HPDE6-E6E7 (cell line): ENCODE measurements around the gene WDR1.
A peak's percentile ranks its signal among the peaks of the same experiment; 100 is the strongest.

Source experiments
- DNase-seq: peaks from one replicate; pipeline ENCODE4 v3.0.0; 2011; ENCODE audit warnings: missing footprints; ENCODE audit errors: extremely low spot score

Gene WDR1

DNA sequence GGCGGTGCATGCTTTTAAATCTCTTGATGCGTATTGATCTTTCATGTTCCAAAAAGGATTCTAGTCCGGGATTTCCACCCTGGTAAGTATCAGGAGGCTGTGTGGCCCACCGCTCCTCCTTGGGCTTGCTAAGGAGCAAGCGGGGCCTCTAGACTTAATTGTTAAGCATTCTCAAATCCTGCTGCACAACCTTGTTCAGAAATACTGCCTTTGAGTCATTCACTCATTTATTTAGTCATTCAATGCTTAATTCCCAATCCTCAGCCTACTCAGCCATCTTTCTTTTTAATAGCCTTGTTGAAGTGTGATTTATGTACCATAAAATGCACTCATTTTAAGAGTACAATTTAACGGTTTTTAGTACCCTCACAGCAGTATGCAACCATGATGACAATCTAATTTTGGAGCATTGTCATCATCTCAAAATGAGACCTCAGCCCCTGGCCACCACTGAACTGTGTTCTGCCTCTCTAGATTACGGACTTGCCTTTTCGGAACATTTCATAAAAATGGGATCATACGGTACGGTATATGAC is 79.7 kb downstream of the WDR1 start:
- DNase-seq: no peak

DNA sequence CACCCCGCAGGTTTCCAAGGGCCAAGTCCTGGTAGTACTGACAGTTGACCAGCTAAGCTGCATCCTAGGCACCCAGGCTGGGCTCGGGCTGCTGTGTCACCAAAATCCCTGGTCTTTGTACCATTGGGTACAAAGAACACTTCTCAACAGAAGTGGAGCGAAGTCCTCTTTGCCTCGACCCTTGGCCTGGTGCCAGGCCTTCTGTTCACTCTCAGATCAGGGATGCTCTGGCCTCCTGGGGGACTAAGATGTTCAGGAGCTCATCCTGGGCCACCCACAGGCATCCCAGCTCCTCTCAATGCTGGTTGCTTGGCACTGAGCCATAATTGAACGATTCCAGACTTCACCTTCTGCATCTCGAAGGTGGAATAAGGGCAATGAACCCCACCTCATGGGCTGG is 81.5 kb downstream of the WDR1 start:
- DNase-seq: no peak

DNA sequence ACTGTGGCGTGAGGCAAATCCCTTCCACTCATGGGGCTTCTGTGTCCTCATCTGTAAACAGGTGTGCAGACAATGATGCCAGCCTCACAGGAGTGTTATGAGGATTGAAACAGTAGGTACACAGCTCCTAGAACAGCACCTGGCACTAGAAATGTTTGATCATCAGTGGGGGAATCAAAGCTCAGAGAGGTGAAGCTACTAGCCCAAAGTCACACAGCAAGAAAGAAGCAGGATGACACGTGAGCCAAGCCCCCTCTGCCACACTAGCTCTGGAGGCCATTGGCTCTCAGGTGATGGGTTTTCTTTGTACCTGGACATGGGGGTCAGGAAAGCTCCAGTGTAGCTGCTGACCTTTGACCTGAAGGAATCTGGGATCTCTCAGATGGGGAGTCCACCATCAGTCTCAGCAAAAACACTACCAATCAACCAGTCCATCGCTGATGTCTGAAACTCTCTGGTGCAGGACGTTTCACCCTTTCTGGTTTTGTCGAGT is 81.9 kb downstream of the WDR1 start:
- DNase-seq: no peak

DNA sequence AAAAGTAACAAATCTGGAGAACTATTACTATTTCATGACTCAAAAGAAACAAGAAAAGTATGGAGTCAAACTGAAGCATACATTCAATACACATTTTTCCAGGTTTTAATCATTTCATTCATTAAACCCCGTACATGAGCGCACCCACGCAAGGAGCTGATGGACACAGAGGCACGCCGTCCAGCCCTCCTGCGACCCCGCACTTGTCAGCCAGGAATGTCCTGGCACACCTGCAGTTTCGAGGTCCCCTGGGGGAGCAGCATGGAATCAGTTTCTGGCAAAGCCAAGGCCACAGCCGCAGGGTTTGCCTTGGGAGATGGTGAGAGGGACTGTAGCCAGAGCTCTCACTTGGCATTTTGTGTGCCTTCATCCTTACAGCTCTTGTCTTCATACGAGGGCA is 82.5 kb downstream of the WDR1 start:
- DNase-seq: no peak

- peak; percentile 64 for DNase-seq
Observed at GRCh38 chr4:10033191-10033881, 83.3 kb downstream of the WDR1 start.

DNA sequence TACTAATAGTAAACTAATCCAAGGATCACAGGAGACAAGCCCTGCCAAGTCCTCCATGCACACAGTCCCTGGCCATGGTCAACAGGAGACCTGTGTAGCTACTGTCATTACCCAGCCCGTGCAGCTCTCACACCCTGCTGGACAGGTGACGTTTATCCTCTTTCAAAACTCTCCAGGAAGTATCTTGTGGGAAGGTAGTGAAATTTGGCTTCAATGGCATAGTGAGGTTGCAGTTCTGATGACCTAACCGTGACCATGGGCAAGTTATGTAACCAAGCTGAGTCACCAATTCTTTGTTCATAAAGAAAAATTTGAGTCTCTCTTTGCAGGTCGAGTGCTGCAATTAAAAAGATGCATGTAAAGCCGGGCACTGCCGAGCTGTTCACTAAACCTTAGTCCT is 84.0 kb downstream of the WDR1 start:
- DNase-seq: peak; percentile 84

GRCh38 chr4:10031668-10032590 is 84.7 kb downstream of the WDR1 start:
- no peak for DNase-seq

GRCh38 chr4:10030972-10031667 is 85.5 kb downstream of the WDR1 start:
- no peak for DNase-seq

- DNase-seq: no peak
Observed at GRCh38 chr4:10029403-10029802, 87.2 kb downstream of the WDR1 start.

- no peak for DNase-seq
Observed at GRCh38 chr4:10028910-10029309, 87.7 kb downstream of the WDR1 start.

GRCh38 chr4:10026485-10026884 is 90.1 kb downstream of the WDR1 start:
- DNase-seq: no peak

DNA sequence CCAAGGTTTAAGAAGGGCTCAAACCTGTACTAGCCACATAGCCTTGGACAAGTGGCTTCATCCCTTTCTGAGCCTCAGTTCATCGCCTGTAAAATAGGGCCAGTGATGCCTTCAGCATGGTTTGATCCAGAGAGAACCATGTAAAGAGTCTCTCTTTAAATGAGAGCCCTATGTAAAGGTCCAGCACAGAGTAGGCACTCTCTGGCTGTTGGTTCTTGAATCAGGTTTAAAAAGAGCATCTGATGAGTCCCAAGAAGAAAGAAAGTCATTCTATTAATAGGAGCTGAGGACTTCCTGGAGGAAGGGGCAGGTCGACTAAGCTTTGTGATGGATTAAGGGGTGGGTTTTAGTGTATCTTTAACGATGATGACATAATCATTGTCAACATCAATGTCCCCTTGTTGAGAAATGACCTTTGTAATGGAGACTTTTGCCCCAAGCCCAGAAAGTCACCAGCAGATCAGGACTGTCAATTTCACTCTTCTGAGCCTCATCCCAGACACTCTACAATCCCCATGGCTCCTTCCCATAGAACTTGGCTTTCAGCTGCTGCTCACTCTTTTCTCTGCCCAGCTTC is 91.3 kb downstream of the WDR1 start:
- no peak for DNase-seq
